ENCODE data around the gene MRPS23. TPM values are rescaled to one million over a fixed set of nuclear protein-coding genes. Genes with fewer than 3 reads are reported as not detected.

Gene MRPS23
- total and polyA plus RNA-seq, 2 of the 13 experiments (the other 11 are each of a cell fraction or from before 2014, with no cell fraction given): 63.2 to 181 TPM

GRCh38 chr17:57892820-57893595 lies 43.2 kb upstream of the MRPS23 start (continued):
- TF ChIP-seq ARID3A (IDR thresholded peaks at IDR 0.05; ENCODE audit: low read depth, low read length): no peak; the same call in 1 of the 2 replicates
- TF ChIP-seq ZNF513 (CRISPR knock-in tag; conservative IDR thresholded peaks at IDR 0.05): no peak
- no peak for TF ChIP-seq ZNF605 (CRISPR knock-in tag; IDR thresholded peaks at IDR 0.05)
- no peak for TF ChIP-seq MTF2 (CRISPR knock-in tag; IDR thresholded peaks at IDR 0.05; ENCODE audit: borderline replicate concordance)
- TF ChIP-seq ZNF639 (CRISPR knock-in tag; conservative IDR thresholded peaks at IDR 0.05): no peak
- no peak; the same call in 1 of the 2 replicates for TF ChIP-seq ZNF274 (CRISPR knock-in tag; IDR thresholded peaks at IDR 0.05)
- TF ChIP-seq ZEB1 (IDR thresholded peaks at IDR 0.05; ENCODE audit: insufficient replicate concordance, low read depth): peak; percentile 62
- no peak for TF ChIP-seq SP2 (CRISPR knock-in tag; IDR thresholded peaks at IDR 0.05)
- peak; percentile 88; the same call in 1 of the 2 replicates for TF ChIP-seq ARID2 (CRISPR knock-in tag; IDR thresholded peaks at IDR 0.05; ENCODE audit: borderline replicate concordance)
- peak; percentile 78 for TF ChIP-seq ZNF598 (CRISPR knock-in tag; IDR thresholded peaks at IDR 0.05; ENCODE audit: borderline replicate concordance)
- no peak for TF ChIP-seq SIX1 (CRISPR knock-in tag; IDR thresholded peaks at IDR 0.05; ENCODE audit: borderline replicate concordance)
- TF ChIP-seq CHD4 (IDR thresholded peaks at IDR 0.05; ENCODE audit: borderline replicate concordance, low read length): peak; percentile 93; the same call in 1 of the 2 replicates
- no peak for TF ChIP-seq ZNF143 (CRISPR knock-in tag; IDR thresholded peaks at IDR 0.05)
- peak; percentile 5; the same call in 1 of the 2 replicates for TF ChIP-seq BRF2 (CRISPR knock-in tag; IDR thresholded peaks at IDR 0.05)
- TF ChIP-seq ZNF138 (CRISPR knock-in tag; IDR thresholded peaks at IDR 0.05; ENCODE audit: low read depth): no peak
- TF ChIP-seq ZNF207 (IDR thresholded peaks at IDR 0.05; ENCODE audit: borderline replicate concordance): 0 out of 2 replicates have a peak, but pooled peaks have one; percentile 51
- TF ChIP-seq GLMP (CRISPR knock-in tag; IDR thresholded peaks at IDR 0.05; ENCODE audit: borderline replicate concordance): no peak
- TF ChIP-seq ZNF644 (CRISPR knock-in tag; IDR thresholded peaks at IDR 0.05; ENCODE audit: low read depth): peak; percentile 94
- TF ChIP-seq ELK4 (CRISPR knock-in tag; IDR thresholded peaks at IDR 0.05; ENCODE audit: borderline replicate concordance): no peak
- TF ChIP-seq ZNF343 (CRISPR knock-in tag; IDR thresholded peaks at IDR 0.05): 0 out of 2 replicates have a peak, but pooled peaks have one; percentile 25
- TF ChIP-seq PAWR (CRISPR knock-in tag; IDR thresholded peaks at IDR 0.05; ENCODE audit: borderline replicate concordance): peak; percentile 82; the same call in 1 of the 2 replicates

Data from HepG2 (cell line).